Non-pigmented ciliary epithelial cell (primary cell): ENCODE results near the gene HOXD8.

Source experiments
- DNase-seq: peaks from one replicate; pipeline ENCODE4 v3.0.0-alpha.2; 2010; ENCODE audit warnings: low read depth

Gene HOXD8

GRCh38 chr2:176147800-176148496, 18.4 kb downstream of the HOXD8 start:
- DNase-seq, result no peak

- no peak for DNase-seq
These were observed 19.4 kb downstream of the HOXD8 start for GRCh38 chr2:176148751-176149421.

GRCh38 chr2:176149481-176149938, 20.0 kb downstream of the HOXD8 start:
- no peak for DNase-seq

- DNase-seq, result no peak
These were observed 20.6 kb downstream of the HOXD8 start for GRCh38 chr2:176149939-176150583.

GRCh38 chr2:176150584-176151441, 21.3 kb downstream of the HOXD8 start:
- DNase-seq, result no peak

GRCh38 chr2:176151442-176152287, 22.2 kb downstream of the HOXD8 start, which contains the start of gene HOXD4:
Gene HOXD4 (plus strand): TSS chr2:176151550. CDS start chr2:176151634, 84 bp downstream.
- no peak for DNase-seq

GRCh38 chr2:176152350-176153181, 23.1 kb downstream of the HOXD8 start:
- no peak for DNase-seq

- DNase-seq, result no peak
These were observed 25.2 kb downstream of the HOXD8 start for GRCh38 chr2:176154576-176155252.

GRCh38 chr2:176155356-176156044, 26.0 kb downstream of the HOXD8 start:
- no peak for DNase-seq

- DNase-seq, result no peak
These were observed 26.8 kb downstream of the HOXD8 start for GRCh38 chr2:176156301-176156806.

GRCh38 chr2:176156807-176157498, 27.4 kb downstream of the HOXD8 start, which contains the start of gene HOXD3:
Gene HOXD3 (plus strand): TSS chr2:176157307. CDS start chr2:176169115, 11,808 bp downstream.
- no peak for DNase-seq

GRCh38 chr2:176157499-176158185, 28.1 kb downstream of the HOXD8 start:
- DNase-seq, result no peak

- DNase-seq, result no peak
These were observed 28.7 kb downstream of the HOXD8 start for GRCh38 chr2:176158186-176158591.

- DNase-seq, result no peak
These were observed 29.6 kb downstream of the HOXD8 start for GRCh38 chr2:176158855-176159662.

GRCh38 chr2:176159663-176160250, 30.3 kb downstream of the HOXD8 start:
- no peak for DNase-seq
